H1 (cell line): Measurements from ENCODE around the gene RASD1. TPM values are rescaled to one million over a fixed set of nuclear protein-coding genes. Genes with fewer than 3 reads are reported as not detected.

Source experiments
- CTCF ChIA-PET: fragments of 300-600 bp; sonication (Branson Sonifier 250); formaldehyde crosslinking; loops from one replicate; lab custom pipeline; 2021; ENCODE audit not compliant: partially characterized antibody; lab: Charles Lee
- POLR2A ChIA-PET: fragments of 300-600 bp; sonication (Branson Sonifier 250); formaldehyde crosslinking; loops from one replicate; lab custom pipeline; 2021; ENCODE audit warnings: inconsistent platforms; ENCODE audit not compliant: partially characterized antibody; lab: Charles Lee
- DNase-seq, 2 experiments: peaks; one replicate each; pipeline versions ENCODE4 v3.0.0 to v3.0.0-alpha.2; 2010 to 2022; ENCODE audit warnings: low spot score in 2 of 2, low read depth in 1 of 2, mixed read lengths in 1 of 2
- FAIRE-seq: peaks from 2 replicates; lab custom pipeline; 2011; peaks lifted over from hg19 to GRCh38; lab: Jason Lieb, UNC
- H2AFZ ChIP-seq: 2 replicates; pipeline ENCODE4 v1.8.1; 2012; ENCODE audit warnings: low read length, inconsistent platforms
- H2AK5ac ChIP-seq: 2 replicates; pipeline ENCODE4 v1.6.1; 2013; ENCODE audit warnings: low read depth, low read length
- H2BK120ac ChIP-seq: replicated peaks from 2 replicates; pipeline ENCODE3; 2013; ENCODE audit warnings: low read depth, low read length, inconsistent platforms
- H2BK12ac ChIP-seq: 2 replicates; pipeline ENCODE4 v1.6.1; 2013; ENCODE audit warnings: low read depth, low read length
- H2BK15ac ChIP-seq: 2 replicates; pipeline ENCODE4 v1.6.1; 2013; ENCODE audit warnings: low read length
- H2BK20ac ChIP-seq: 2 replicates; pipeline ENCODE4 v1.6.1; 2013; ENCODE audit warnings: low read length
- H2BK5ac ChIP-seq: 2 replicates; pipeline ENCODE4 v1.6.1; 2013; ENCODE audit warnings: low read depth, low read length
- H3K14ac ChIP-seq: 2 replicates; pipeline ENCODE4 v1.6.1; 2013; ENCODE audit warnings: inconsistent platforms; ENCODE audit not compliant: insufficient read length
- H3K18ac ChIP-seq: 2 replicates; pipeline ENCODE4 v1.6.1; 2013; ENCODE audit warnings: low read length; ENCODE audit errors: extremely low read depth
- H3K23ac ChIP-seq: 2 replicates; pipeline ENCODE4 v1.6.1; 2013; ENCODE audit warnings: inconsistent platforms; ENCODE audit not compliant: insufficient read length
- H3K23me2 ChIP-seq: 2 replicates; pipeline ENCODE4 v1.6.1; 2013; ENCODE audit warnings: low read depth, low read length
- H3K27ac ChIP-seq: 2 replicates; pipeline ENCODE4 v1.6.1; 2011; ENCODE audit warnings: low read depth, low read length, inconsistent platforms
- H3K27me3 ChIP-seq, 4 experiments: replicated peaks in 1 of 4; 1 replicate in 1 of 4; 2 replicates in 3 of 4; pipeline versions ENCODE4 v1.6.1 to v1.8.1; 2011 to 2013; ENCODE audit warnings: low read length in 3 of 4, mild to moderate bottlenecking in 3 of 4, inconsistent platforms in 2 of 4, mixed read lengths in 2 of 4, moderate library complexity in 1 of 4; ENCODE audit not compliant: control insufficient read depth in 3 of 4, insufficient read depth in 3 of 4; ENCODE audit errors: extremely low read depth in 1 of 4
- H3K36me3 ChIP-seq, 4 experiments: 2 replicates each; pipeline versions ENCODE4 v1.6.1 to v1.8.1; 2011 to 2013; ENCODE audit warnings: mild to moderate bottlenecking in 4 of 4, low read length in 3 of 4, moderate library complexity in 2 of 4, control low read depth in 1 of 4, inconsistent platforms in 1 of 4; ENCODE audit not compliant: insufficient read depth in 4 of 4, control insufficient read depth in 2 of 4
- H3K4ac ChIP-seq: replicated peaks from 2 replicates; pipeline ENCODE3; 2013; ENCODE audit warnings: low read length, low read depth, mixed read lengths, inconsistent platforms; ENCODE audit not compliant: insufficient read length
- H3K4me1 ChIP-seq, 4 experiments: replicated peaks in 1 of 4; 1 replicate in 1 of 4; 2 replicates in 3 of 4; pipeline versions ENCODE4 v1.6.1 to v1.8.1; 2011 to 2013; ENCODE audit warnings: low read length in 3 of 4, inconsistent platforms in 2 of 4, mixed read lengths in 1 of 4; ENCODE audit not compliant: insufficient read depth in 4 of 4, control insufficient read depth in 3 of 4
- H3K4me2 ChIP-seq, 2 experiments: 2 replicates each; pipeline versions ENCODE4 v1.6.1 to v1.8.1; 2011 to 2013; ENCODE audit warnings: low read depth in 2 of 2, low read length in 2 of 2, control low read depth in 1 of 2, inconsistent platforms in 1 of 2, mild to moderate bottlenecking in 1 of 2; ENCODE audit not compliant: insufficient read depth in 1 of 2
- H3K4me3 ChIP-seq, 4 experiments: fragments of 200-600, 300-600 bp in 1 of 4; sonication (generic), shearing (Covaris generic), sonication (Bioruptor Twin) in 1 of 4; 2 replicates each; pipeline versions ENCODE4 v1.5.1 to v1.8.1; 2011 to 2016; ENCODE audit warnings: low read length in 4 of 4, low read depth in 3 of 4, control low read depth in 2 of 4, inconsistent platforms in 2 of 4, mild to moderate bottlenecking in 2 of 4, mixed read lengths in 1 of 4, moderate library complexity in 1 of 4; ENCODE audit not compliant: insufficient read depth in 2 of 4; ENCODE audit errors: extremely low read depth in 1 of 4
- H3K56ac ChIP-seq: replicated peaks from 2 replicates; pipeline ENCODE3; 2013; ENCODE audit warnings: low read depth, mild to moderate bottlenecking, mixed read lengths, low read length, inconsistent platforms; ENCODE audit not compliant: insufficient read length
- H3K79me1 ChIP-seq: 2 replicates; pipeline ENCODE4 v1.6.1; 2013; ENCODE audit warnings: low read depth, low read length, control low read depth
- H3K79me2 ChIP-seq, 2 experiments: 2 replicates each; pipeline versions ENCODE4 v1.6.1 to v1.8.1; 2012 to 2013; ENCODE audit warnings: low read length in 2 of 2, mild to moderate bottlenecking in 2 of 2, inconsistent platforms in 1 of 2; ENCODE audit not compliant: insufficient read depth in 2 of 2, control insufficient read depth in 1 of 2
- H3K9ac ChIP-seq, 4 experiments: replicated peaks in 1 of 4; 1 replicate in 1 of 4; 2 replicates in 3 of 4; pipeline versions ENCODE4 v1.6.1 to v1.8.1; 2011 to 2013; ENCODE audit warnings: low read depth in 3 of 4, low read length in 3 of 4, control low read depth in 2 of 4, mild to moderate bottlenecking in 2 of 4, moderate library complexity in 2 of 4, inconsistent platforms in 1 of 4; ENCODE audit errors: extremely low read depth in 1 of 4
- H3K9me3 ChIP-seq, 2 experiments: 2 replicates each; pipeline versions ENCODE4 v1.6.1 to v1.8.1; 2012 to 2013; ENCODE audit warnings: mild to moderate bottlenecking in 2 of 2, moderate library complexity in 2 of 2, control low read depth in 1 of 2, inconsistent platforms in 1 of 2, low read depth in 1 of 2, low read length in 1 of 2, mixed read lengths in 1 of 2; ENCODE audit not compliant: insufficient read depth in 2 of 2
- H4K20me1 ChIP-seq, 2 experiments: replicated peaks in 1 of 2; 2 replicates each; pipeline versions ENCODE3 to v1.8.1; 2011 to 2013; ENCODE audit warnings: inconsistent platforms in 2 of 2, low read length in 2 of 2, mild to moderate bottlenecking in 1 of 2; ENCODE audit not compliant: insufficient read depth in 2 of 2, control insufficient read depth in 1 of 2
- H4K5ac ChIP-seq: 2 replicates; pipeline ENCODE4 v1.6.1; 2013; ENCODE audit warnings: low read length, low read depth, mixed read lengths, inconsistent platforms; ENCODE audit not compliant: insufficient read length
- H4K8ac ChIP-seq: 2 replicates; pipeline ENCODE4 v1.8.0; 2013; ENCODE audit warnings: mild to moderate bottlenecking, moderate library complexity, low read length, inconsistent platforms; ENCODE audit not compliant: insufficient read depth; ENCODE audit errors: extremely low read depth
- H4K91ac ChIP-seq: replicated peaks from 2 replicates; pipeline ENCODE3; 2013; ENCODE audit warnings: low read length, mixed read lengths, inconsistent platforms; ENCODE audit not compliant: insufficient read length
- MAFK ChIP-seq: IDR thresholded peaks from 2 replicates; pipeline ENCODE4 v1.6.1; 2012; ENCODE audit warnings: low read depth, mild to moderate bottlenecking, improper control_type of control experiment, low read length
- PHF8 ChIP-seq: fragments of 200-600 bp; sonication (generic); conservative IDR thresholded peaks from 2 replicates; pipeline ENCODE4 v1.7.1; 2012; ENCODE audit warnings: low read depth, mild to moderate bottlenecking, inconsistent platforms, low read length, moderate library complexity
- RFX5 ChIP-seq: IDR thresholded peaks from 2 replicates; pipeline ENCODE4 v1.6.1; 2011; ENCODE audit warnings: low read depth, low read length, improper control_type of control experiment, borderline replicate concordance
- TEAD4 ChIP-seq: IDR thresholded peaks from 2 replicates; pipeline ENCODE4 v1.6.1; 2012; ENCODE audit warnings: low read depth, low read length, inconsistent platforms, mixed read lengths
- YY1 ChIP-seq: IDR thresholded peaks from 2 replicates; pipeline ENCODE4 v1.6.1; 2011; ENCODE audit warnings: low read depth, mild to moderate bottlenecking, low read length
- WGBS, 2 experiments: shearing (Covaris generic) in 1 of 2; methylation state at CpG; one replicate each; pipeline versions ENCODE4 v1.1.6 to v1.1.7; 2013 to 2015; ENCODE audit warnings: low lambda C conversion rate in 2 of 2, mixed read lengths in 2 of 2, inconsistent platforms in 1 of 2, low coverage in 1 of 2, missing lambda C conversion rate in 1 of 2; ENCODE audit not compliant: insufficient replicate concordance in 2 of 2, insufficient coverage in 1 of 2, insufficient read length in 1 of 2; ENCODE audit errors: extremely low coverage in 1 of 2, missing lambda C conversion rate in 1 of 2; 5-methylcytosine and 5-hydroxymethylcytosine counted together
- polyA plus RNA-seq, 7 experiments: library from polyadenylated mRNA; depleted of rRNA in 3 of 7; stranded (reverse) in 5 of 7; unstranded in 2 of 7; fragments of >200 nt in 5 of 7; fragments of 200-250 nt in 2 of 7; gene quantifications; 1 replicate in 5 of 7; 2 replicates in 1 of 7; 4 replicates in 1 of 7; pipeline versions ENCODE4 v1.2.1 to v1.2.3, GENCODE V29; 2011 to 2013; ENCODE audit warnings: missing spikeins in 2 of 7, mixed read lengths in 2 of 7
- total RNA-seq: library from RNA; stranded (reverse); fragmentation: NEBNext Ultra II Directional; extraction: Animal tissue kit (Norgen Biotek cat#: 25700); gene quantifications from 2 replicates; pipeline ENCODE4 v1.2.1, GENCODE V29; 2021

RASD1 gene
- total and polyA plus RNA-seq, 2 of the 8 experiments (the other 6 are each of a cell fraction or from before 2014, with no cell fraction given) = 2.3 to 2.6 TPM

DNA sequence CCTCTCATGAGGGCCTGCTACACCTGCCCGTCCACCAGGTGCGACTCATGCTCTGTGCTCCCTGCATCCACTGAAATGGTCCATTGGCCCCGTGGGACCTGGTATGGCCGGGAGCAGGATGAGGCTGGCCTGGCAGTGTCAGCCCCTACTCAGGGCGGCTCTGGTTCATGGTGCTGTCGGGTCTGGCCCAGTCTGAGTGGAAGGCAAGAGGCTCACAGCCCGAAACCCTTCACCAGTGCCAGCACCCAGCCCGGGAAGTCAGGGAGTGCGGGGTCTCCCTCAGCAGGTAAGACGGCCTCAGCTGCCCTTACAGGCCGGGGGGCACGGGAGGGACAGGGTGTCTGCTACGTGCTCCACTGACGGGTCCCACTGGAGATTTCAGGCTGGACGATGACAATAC is 40.5 kb upstream of the RASD1 start:
- Histone ChIP-seq H2BK15ac (no peak overlapping the region), H3K23ac (no peak overlapping the region), H3K14ac (no peak overlapping the region), H2AFZ (no peak overlapping the region), H4K5ac (no peak overlapping the region), H3K56ac (no peak overlapping the region), H3K4me3 (no peak overlapping the region), H2AK5ac (no peak overlapping the region), H3K36me3 (no peaks in the 10 kb centered on the region), H4K20me1 (peaks cover 0 to 2% of the 10 kb centered on the region in 2 experiments), H3K79me1 (no peaks in the 10 kb centered on the region), H2BK120ac (no peak overlapping the region), H3K4me2 (no peak overlapping the region), H3K9ac (no peak overlapping the region), H2BK20ac (no peak overlapping the region), H4K91ac (no peak overlapping the region), H3K4ac (no peak overlapping the region), H3K79me2 (no peaks in the 10 kb centered on the region), H3K27me3 (no peaks in the 10 kb centered on the region), H3K18ac (no peak overlapping the region), H2BK5ac (no peak overlapping the region), H3K23me2 (no peaks in the 10 kb centered on the region), H3K4me1 (no peaks in the 10 kb centered on the region; a peak in 1 of 7 replicates), H3K27ac (no peak overlapping the region), H2BK12ac (no peak overlapping the region), H4K8ac (no peak overlapping the region), H3K9me3 (no peaks in the 10 kb centered on the region)
- DNase-seq (no peak), FAIRE-seq (no peak)
- POLR2A ChIA-PET = no interaction called here
- CTCF ChIA-PET = interaction anchor here (0.8 to 5.2 kb wide), 5 partner anchors 32 to 106 kb away, joined by 3 to 33 read pairs (median 3); no protein-coding TSS in a partner anchor
- WGBS, 2 experiments = 91% methylated on average over 15 of the region's 15 CpGs; no CpG with 5 or more reads in 1 of the 2 experiments
- TF ChIP-seq MAFK = no peak
- TF ChIP-seq TEAD4 = no peak
- no peak for TF ChIP-seq PHF8
- no peak for TF ChIP-seq RFX5
- TF ChIP-seq YY1 = no peak
